ENCODE results near the gene VPS37C. TPM values are rescaled to one million over a fixed set of nuclear protein-coding genes. Genes with fewer than 3 reads are reported as not detected.

VPS37C gene
- polyA plus RNA-seq, 2 of the 4 experiments (the other 2 are of a cell fraction), result 8.9 to 11.3 TPM

- TF ChIP-seq HOXB5 (CRISPR knock-in tag; IDR thresholded peaks at IDR 0.05) (no peak), MAFK (IDR thresholded peaks at IDR 0.05; ENCODE audit: partially characterized antibody) (peak; percentile 43)
- no peak overlapping the region for H3K4me2 ChIP-seq
- peaks cover 24% of the 10 kb centered on the region for H3K9me3 ChIP-seq
- 87% methylated on average over 9 of the region's 9 CpGs for WGBS (ENCODE audit: missing lambda C conversion rate)
- FAIRE-seq (no peak), ATAC-seq (peak in 1 of 2 experiments; percentile 33; a peak in 1 of 6 replicates), DNase-seq (ENCODE audit: low read depth in 1 of 2, low spot score in 1 of 2) (no peak)
- H3K27ac ChIP-seq, result no peak overlapping the region; a peak in 1 of 6 replicates
- CTCF ChIA-PET, result interaction anchor here (0.6 to 2.6 kb wide), 5 partner anchors 24 to 238 kb away, joined by 3 to 9 read pairs (median 3); no protein-coding TSS in a partner anchor
- H3K4me1 ChIP-seq, result peaks cover 12% of the 10 kb centered on the region; the same call in 2 of the 3 replicates
- POLR2A ChIA-PET, result interaction anchor here (0.9 kb wide), 1 partner anchor 9 kb away, joined by 4 read pairs; the partner anchor contains the start of gene VPS37C
- H3K4me3 ChIP-seq, result no peak overlapping the region
Measured at GRCh38 chr11:61152816-61153592, 8.2 kb downstream of the VPS37C start.

- Histone ChIP-seq H3K4me2 (no peak overlapping the region), H3K4me3 (no peak overlapping the region), H3K9me3 (peaks cover 24% of the 10 kb centered on the region), H3K27ac (no peak overlapping the region), H3K4me1 (peaks cover 12% of the 10 kb centered on the region; the same call in 2 of the 3 replicates)
- WGBS (ENCODE audit: missing lambda C conversion rate), result 89% methylated on average over 12 of the region's 12 CpGs
- TF ChIP-seq CTCF (IDR thresholded peaks at IDR 0.05) (no peak), BHLHE40 (IDR thresholded peaks at IDR 0.05; ENCODE audit: low read depth, low read length) (no peak), CBX8 (IDR thresholded peaks at IDR 0.05) (no peak), POLR2A (IDR thresholded peaks at IDR 0.05; ENCODE audit: low read length) (no peak), ZC3H11A (IDR thresholded peaks at IDR 0.05) (no peak), HEYL (CRISPR knock-in tag; IDR thresholded peaks at IDR 0.05) (no peak), FOSB (CRISPR knock-in tag; IDR thresholded peaks at IDR 0.05) (no peak), MAZ (IDR thresholded peaks at IDR 0.05; ENCODE audit: borderline replicate concordance, low read depth, low read length) (no peak), HOXA7 (CRISPR knock-in tag; IDR thresholded peaks at IDR 0.05) (no peak), PHF8 (IDR thresholded peaks at IDR 0.05; ENCODE audit: borderline replicate concordance, low read depth) (no peak), KDM1A (IDR thresholded peaks at IDR 0.05; ENCODE audit: low read depth) (no peak), E2F6 (IDR thresholded peaks at IDR 0.05; ENCODE audit: borderline replicate concordance, low read depth) (no peak), RAD21 (conservative IDR thresholded peaks at IDR 0.05 in 1 of 2, IDR thresholded peaks at IDR 0.05 in 1 of 2) (no peak), MYC (IDR thresholded peaks at IDR 0.05; ENCODE audit: borderline replicate concordance, low read length) (no peak), NPAS2 (CRISPR knock-in tag; IDR thresholded peaks at IDR 0.05; ENCODE audit: borderline replicate concordance) (no peak), ATOH8 (CRISPR knock-in tag; IDR thresholded peaks at IDR 0.05; ENCODE audit: low read depth) (no peak), HDAC2 (IDR thresholded peaks at IDR 0.05) (no peak), FOSL2 (IDR thresholded peaks at IDR 0.05) (no peak), FOSL2 (CRISPR knock-in tag; IDR thresholded peaks at IDR 0.05) (no peak)
- FAIRE-seq (no peak), DNase-seq (ENCODE audit: low read depth in 1 of 2, low spot score in 1 of 2) (no peak), ATAC-seq (no peak)
- POLR2A ChIA-PET, result no interaction called here
- CTCF ChIA-PET, result interaction anchor here (1.1 to 2.6 kb wide), 4 partner anchors 12 to 376 kb away, joined by 3 to 9 read pairs (median 3); no protein-coding TSS in a partner anchor
Measured at GRCh38 chr11:61151545-61152252, 9.5 kb downstream of the VPS37C start.
